ENCODE measurements around the gene SPATA19. TPM values are rescaled to one million over a fixed set of nuclear protein-coding genes. Genes with fewer than 3 reads are reported as not detected.

Gene SPATA19
- total RNA-seq, 1 experiment from 2014 or later = not detected

DNA sequence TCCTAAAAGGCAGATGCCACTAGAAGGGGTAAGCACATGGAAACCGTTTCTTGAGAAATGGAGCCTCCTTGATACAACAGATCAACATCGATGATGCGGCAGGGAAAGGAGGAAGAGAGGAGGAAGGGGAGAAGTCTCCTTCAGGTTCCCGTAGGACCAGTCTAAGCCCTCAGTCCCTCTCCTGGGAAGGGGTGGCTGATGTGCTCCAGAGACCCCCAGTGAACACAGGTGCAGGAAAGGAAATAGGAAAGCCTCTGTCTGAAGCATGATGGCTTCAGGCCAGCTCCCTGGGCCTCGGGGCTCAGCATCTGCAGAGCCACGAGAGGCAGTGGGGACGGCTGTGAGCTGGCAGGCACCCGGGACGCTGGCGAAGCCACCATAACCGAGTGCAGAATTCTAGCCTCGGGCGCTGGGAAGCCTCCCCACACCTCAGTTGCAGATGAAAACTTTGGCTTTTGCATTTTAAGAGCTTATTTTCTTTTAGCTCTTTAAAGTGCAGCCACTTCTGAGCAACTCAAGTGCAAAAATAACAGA lies 1.8 kb downstream of the SPATA19 start:
- no peak overlapping the region for H3K4me3 Mint-ChIP-seq (ENCODE audit: unreplicated experiment)
- intact Hi-C loops (cut with micrococcal nuclease) = no loop called here
- no peaks in the 10 kb centered on the region for H3K4me1 Mint-ChIP-seq (ENCODE audit: insufficient read depth, unreplicated experiment)
- no peak overlapping the region for H3K27ac Mint-ChIP-seq (ENCODE audit: low read depth, unreplicated experiment)
- no peaks in the 10 kb centered on the region for H3K36me3 Mint-ChIP-seq (ENCODE audit: insufficient read depth, unreplicated experiment)
- no TSS peak for BruUV-seq (replicated peaks)
- CTCF ChIA-PET = interaction anchor here (1.0 to 1.1 kb wide), 3 partner anchors 8 to 764 kb away, joined by 3 to 6 read pairs (median 4); no protein-coding TSS in a partner anchor
- H3K9me3 Mint-ChIP-seq (ENCODE audit: unreplicated experiment) = no peaks in the 10 kb centered on the region
- DNase-seq (ENCODE audit: unreplicated experiment) = no peak
- POLR2A ChIA-PET = no interaction called here
- H3K27me3 Mint-ChIP-seq (ENCODE audit: insufficient read depth, unreplicated experiment) = peaks cover 43% of the 10 kb centered on the region
- TF ChIP-seq, protein P1, sequence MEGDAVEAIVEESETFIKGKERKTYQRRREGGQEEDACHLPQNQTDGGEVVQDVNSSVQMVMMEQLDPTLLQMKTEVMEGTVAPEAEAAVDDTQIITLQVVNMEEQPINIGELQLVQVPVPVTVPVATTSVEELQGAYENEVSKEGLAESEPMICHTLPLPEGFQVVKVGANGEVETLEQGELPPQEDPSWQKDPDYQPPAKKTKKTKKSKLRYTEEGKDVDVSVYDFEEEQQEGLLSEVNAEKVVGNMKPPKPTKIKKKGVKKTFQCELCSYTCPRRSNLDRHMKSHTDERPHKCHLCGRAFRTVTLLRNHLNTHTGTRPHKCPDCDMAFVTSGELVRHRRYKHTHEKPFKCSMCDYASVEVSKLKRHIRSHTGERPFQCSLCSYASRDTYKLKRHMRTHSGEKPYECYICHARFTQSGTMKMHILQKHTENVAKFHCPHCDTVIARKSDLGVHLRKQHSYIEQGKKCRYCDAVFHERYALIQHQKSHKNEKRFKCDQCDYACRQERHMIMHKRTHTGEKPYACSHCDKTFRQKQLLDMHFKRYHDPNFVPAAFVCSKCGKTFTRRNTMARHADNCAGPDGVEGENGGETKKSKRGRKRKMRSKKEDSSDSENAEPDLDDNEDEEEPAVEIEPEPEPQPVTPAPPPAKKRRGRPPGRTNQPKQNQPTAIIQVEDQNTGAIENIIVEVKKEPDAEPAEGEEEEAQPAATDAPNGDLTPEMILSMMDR (IDR thresholded peaks at IDR 0.05; ENCODE audit: unreplicated experiment) = no peak

DNA sequence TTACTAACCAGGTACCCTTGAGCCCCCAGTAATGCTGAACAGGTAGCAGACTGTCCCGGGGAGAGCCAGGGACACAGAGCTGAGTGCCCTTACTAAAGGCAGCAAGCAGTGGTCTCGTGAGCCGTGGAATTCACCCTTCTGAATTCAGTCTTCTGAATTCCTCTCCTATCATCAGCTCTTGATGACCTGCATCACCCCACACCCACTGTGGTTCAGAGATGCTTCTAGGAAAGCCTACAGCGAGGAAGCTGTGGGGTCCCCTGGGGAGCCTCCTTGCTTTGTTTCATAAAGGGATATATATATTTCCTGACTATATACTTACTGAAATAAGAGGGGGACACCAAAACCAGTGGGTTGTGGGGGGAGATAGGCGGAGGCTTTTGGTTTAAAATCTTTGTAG lies 2.6 kb downstream of the SPATA19 start:
- Mint-ChIP-seq H3K9me3 (ENCODE audit: unreplicated experiment) (no peaks in the 10 kb centered on the region), H3K27me3 (ENCODE audit: insufficient read depth, unreplicated experiment) (peaks cover 43% of the 10 kb centered on the region), H3K36me3 (ENCODE audit: insufficient read depth, unreplicated experiment) (no peaks in the 10 kb centered on the region), H3K4me1 (ENCODE audit: insufficient read depth, unreplicated experiment) (no peaks in the 10 kb centered on the region), H3K27ac (ENCODE audit: low read depth, unreplicated experiment) (no peak overlapping the region), H3K4me3 (ENCODE audit: unreplicated experiment) (no peak overlapping the region)
- no TSS peak for BruUV-seq (replicated peaks)
- TF ChIP-seq, protein P1 (IDR thresholded peaks at IDR 0.05; ENCODE audit: unreplicated experiment) = no peak
- intact Hi-C loops (cut with micrococcal nuclease) = no loop called here
- ChIA-PET POLR2A (interaction anchor here (0.5 kb wide), 1 partner anchor 43 kb away, joined by 3 read pairs; no protein-coding TSS in a partner anchor), CTCF (interaction anchor here (0.8 to 1.7 kb wide), 4 partner anchors 679 to 764 kb away, joined by 3 to 6 read pairs (median 4); no protein-coding TSS in a partner anchor)
- DNase-seq (ENCODE audit: unreplicated experiment) = no peak

DNA sequence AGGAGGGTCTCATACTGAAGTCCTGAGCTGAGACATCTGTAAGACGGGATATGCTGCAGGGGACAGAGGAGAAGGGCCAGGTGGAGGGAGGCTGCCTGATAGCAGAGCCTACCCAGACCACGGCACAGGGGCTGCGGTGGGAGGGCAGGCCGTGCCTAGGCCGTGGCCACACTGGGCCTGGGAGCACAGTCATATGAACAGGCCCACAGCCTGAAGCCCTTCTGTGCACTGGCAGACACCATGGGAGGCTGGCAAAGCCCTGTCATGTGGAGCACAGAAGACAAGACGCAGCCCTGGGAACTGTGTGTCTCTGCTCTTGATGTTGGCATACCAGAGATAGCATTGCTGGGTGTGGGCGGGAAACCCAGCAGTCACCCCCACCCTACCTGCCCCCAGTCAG lies 3.3 kb downstream of the SPATA19 start:
- no peak overlapping the region for H3K27ac Mint-ChIP-seq (ENCODE audit: low read depth, unreplicated experiment)
- CTCF ChIA-PET = interaction anchor here (0.6 to 1.7 kb wide), 4 partner anchors 678 to 926 kb away, joined by 3 to 4 read pairs (median 3); no protein-coding TSS in a partner anchor
- H3K4me3 Mint-ChIP-seq (ENCODE audit: unreplicated experiment) = no peak overlapping the region
- POLR2A ChIA-PET = no interaction called here
- H3K4me1 Mint-ChIP-seq (ENCODE audit: insufficient read depth, unreplicated experiment) = no peaks in the 10 kb centered on the region
- H3K36me3 Mint-ChIP-seq (ENCODE audit: insufficient read depth, unreplicated experiment) = no peaks in the 10 kb centered on the region
- H3K9me3 Mint-ChIP-seq (ENCODE audit: unreplicated experiment) = no peaks in the 10 kb centered on the region
- intact Hi-C loops (cut with micrococcal nuclease) = no loop called here
- TF ChIP-seq, protein P1 (IDR thresholded peaks at IDR 0.05; ENCODE audit: unreplicated experiment) = no peak
- DNase-seq (ENCODE audit: unreplicated experiment) = no peak
- BruUV-seq (replicated peaks) = no TSS peak
- H3K27me3 Mint-ChIP-seq (ENCODE audit: insufficient read depth, unreplicated experiment) = peaks cover 39% of the 10 kb centered on the region

DNA sequence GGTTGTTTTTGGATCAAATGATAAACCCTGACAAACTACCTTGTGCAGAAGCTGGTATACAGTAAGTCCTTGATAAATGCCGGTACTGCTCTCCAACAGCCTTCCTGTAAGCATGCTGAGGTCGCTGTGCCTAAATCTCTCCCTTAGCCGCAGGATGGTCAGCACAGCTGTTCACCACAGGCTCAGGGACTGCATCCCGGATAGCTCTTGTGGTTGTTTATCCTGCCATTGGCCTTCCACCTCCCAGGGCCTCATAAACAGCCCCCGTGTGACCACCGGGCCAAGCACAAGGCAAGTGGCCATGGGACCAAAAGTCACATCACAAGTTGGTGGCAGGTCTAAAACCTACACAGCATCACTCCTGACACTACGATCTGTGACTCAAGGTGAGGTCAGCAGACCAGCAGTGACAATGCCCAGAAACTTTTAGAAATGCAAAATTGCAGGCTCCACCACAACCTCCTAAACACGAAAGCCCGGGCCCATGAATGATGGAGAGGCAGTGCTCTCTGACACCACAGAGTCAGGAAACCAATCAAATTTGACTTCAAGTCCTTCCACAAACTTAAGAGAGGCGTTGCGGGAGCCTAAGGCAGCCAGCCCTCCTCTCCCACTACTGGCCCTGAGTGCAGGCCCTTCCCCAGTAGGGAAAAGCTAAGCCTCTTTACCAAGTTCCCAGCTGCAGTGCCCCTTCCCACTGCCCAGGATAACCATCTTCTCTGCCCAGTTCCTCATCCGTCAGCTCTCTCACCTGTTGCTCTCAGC lies 3.9 kb downstream of the SPATA19 start:
- POLR2A ChIA-PET = no interaction called here

More for the DNA sequence above, 3.9 kb downstream of the SPATA19 start:
- no peaks in the 10 kb centered on the region for H3K4me1 Mint-ChIP-seq (ENCODE audit: insufficient read depth, unreplicated experiment)
- no peaks in the 10 kb centered on the region for H3K9me3 Mint-ChIP-seq (ENCODE audit: unreplicated experiment)
- H3K4me3 Mint-ChIP-seq (ENCODE audit: unreplicated experiment) = no peak overlapping the region
- DNase-seq (ENCODE audit: unreplicated experiment) = no peak
- H3K27ac Mint-ChIP-seq (ENCODE audit: low read depth, unreplicated experiment) = no peak overlapping the region
- H3K36me3 Mint-ChIP-seq (ENCODE audit: insufficient read depth, unreplicated experiment) = no peaks in the 10 kb centered on the region
- CTCF ChIA-PET = interaction anchor here (0.6 to 1.7 kb wide), 3 partner anchors 678 to 927 kb away, joined by 3 to 4 read pairs (median 3); no protein-coding TSS in a partner anchor
- TF ChIP-seq, protein P1 (IDR thresholded peaks at IDR 0.05; ENCODE audit: unreplicated experiment) = no peak
- intact Hi-C loops (cut with micrococcal nuclease) = no loop called here
- H3K27me3 Mint-ChIP-seq (ENCODE audit: insufficient read depth, unreplicated experiment) = peaks cover 33% of the 10 kb centered on the region
- BruUV-seq (replicated peaks) = no TSS peak

All from MCF 10A (cell line).